VCaP (cell line): ENCODE results near the gene KCNA10.
"Not testable (repeated sequence)": the region's sequence is repeated elsewhere in the genome, so short reads cannot be mapped to it uniquely, and the experiment has no call there.

Source experiments
- H3K27ac ChIP-seq: fragments of 450-650 bp; 2 replicates; pipeline ENCODE4 v1.5.1; 2017
- TF ChIP-seq, protein P1 (sequence below): fragments of 450-650 bp; conservative IDR thresholded peaks from 2 replicates; pipeline ENCODE4 v1.5.1; 2017; ENCODE audit warnings: mild to moderate bottlenecking, moderate library complexity

Gene KCNA10

DNA sequence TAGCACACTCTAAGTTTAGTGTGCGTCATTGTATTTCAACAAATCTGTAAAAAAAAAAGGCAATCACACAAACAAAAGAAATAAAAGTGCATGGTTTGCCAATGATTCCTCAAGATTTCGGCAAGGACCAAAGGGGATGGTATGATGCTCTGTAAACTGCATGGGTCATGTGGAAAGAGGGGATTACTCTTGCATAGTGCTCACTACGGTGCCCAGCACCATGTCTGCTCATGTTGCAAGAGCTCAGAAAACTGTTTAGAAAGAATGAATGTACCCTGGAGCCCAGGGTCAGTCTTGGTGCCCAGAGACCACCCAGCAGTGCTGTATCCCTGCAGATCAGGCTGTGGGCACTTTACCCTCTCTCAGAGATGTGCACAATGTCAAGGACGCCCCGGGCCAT lies 3.6 kb upstream of the KCNA10 start:
- TF ChIP-seq, protein P1, sequence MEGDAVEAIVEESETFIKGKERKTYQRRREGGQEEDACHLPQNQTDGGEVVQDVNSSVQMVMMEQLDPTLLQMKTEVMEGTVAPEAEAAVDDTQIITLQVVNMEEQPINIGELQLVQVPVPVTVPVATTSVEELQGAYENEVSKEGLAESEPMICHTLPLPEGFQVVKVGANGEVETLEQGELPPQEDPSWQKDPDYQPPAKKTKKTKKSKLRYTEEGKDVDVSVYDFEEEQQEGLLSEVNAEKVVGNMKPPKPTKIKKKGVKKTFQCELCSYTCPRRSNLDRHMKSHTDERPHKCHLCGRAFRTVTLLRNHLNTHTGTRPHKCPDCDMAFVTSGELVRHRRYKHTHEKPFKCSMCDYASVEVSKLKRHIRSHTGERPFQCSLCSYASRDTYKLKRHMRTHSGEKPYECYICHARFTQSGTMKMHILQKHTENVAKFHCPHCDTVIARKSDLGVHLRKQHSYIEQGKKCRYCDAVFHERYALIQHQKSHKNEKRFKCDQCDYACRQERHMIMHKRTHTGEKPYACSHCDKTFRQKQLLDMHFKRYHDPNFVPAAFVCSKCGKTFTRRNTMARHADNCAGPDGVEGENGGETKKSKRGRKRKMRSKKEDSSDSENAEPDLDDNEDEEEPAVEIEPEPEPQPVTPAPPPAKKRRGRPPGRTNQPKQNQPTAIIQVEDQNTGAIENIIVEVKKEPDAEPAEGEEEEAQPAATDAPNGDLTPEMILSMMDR: no peak
- no peak overlapping the region for H3K27ac ChIP-seq

DNA sequence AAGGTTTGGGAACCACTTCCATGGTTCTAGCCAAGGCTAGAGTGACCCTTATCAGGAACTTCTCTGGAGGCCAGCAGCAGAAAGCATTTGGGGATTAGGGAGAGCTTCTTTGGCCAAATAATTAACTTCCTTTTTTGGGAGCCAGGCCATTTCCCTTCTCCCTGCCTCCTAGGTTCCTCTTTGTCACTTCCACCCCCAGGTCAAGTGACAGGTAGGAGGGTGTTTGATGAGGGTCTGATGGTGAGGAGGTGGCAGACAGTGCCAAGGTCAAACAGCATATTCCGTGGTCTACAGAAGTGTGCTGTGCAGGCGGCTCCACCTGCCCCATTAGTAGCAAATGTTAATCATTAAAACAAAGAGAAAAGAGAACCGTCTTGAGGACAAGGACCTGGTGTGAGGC lies 1.9 kb upstream of the KCNA10 start:
- H3K27ac ChIP-seq: no peak overlapping the region
- TF ChIP-seq, protein P1: no peak

DNA sequence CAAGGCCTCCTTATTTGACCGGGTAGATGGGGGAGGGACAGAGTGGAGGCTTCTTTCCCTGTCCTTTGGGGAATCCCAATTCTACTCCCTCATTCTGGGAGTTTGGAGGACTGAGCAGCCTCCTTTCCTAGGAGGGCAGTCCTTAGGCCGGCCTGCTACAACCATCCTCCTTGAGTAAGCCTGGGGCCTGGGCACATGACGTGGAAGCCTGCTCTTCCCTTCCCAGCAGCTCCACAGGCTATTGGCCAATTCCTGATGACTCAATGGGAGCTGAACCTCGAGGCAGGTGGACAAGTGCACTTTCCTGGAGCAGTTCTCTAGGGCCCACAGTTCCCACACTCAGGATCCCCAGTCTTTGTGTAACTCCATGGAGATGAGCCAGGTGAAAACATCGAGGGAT lies 3.1 kb downstream of the KCNA10 start:
- TF ChIP-seq, protein P1: no peak
- no peak overlapping the region for H3K27ac ChIP-seq

DNA sequence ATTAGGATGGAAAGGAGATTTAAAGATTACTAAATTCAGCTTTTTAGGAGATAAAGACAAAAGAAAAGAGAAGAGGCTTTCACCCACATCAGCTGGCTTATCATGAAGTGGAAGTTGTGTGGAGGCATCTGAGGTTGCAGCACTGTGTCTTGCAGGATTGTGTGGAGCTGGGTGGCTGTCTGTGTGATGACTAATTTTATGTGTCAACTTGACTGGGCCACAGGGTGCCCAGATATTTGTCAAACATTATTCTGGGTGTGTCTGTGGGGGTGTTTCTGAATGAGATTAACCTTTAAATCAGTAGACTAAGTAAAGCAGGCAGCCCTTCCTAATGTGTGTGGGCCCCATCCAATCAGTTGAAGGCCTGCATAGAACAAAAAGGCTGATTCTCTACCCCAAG lies 3.9 kb downstream of the KCNA10 start:
- H3K27ac ChIP-seq: no peak overlapping the region
- TF ChIP-seq, protein P1: no peak

DNA sequence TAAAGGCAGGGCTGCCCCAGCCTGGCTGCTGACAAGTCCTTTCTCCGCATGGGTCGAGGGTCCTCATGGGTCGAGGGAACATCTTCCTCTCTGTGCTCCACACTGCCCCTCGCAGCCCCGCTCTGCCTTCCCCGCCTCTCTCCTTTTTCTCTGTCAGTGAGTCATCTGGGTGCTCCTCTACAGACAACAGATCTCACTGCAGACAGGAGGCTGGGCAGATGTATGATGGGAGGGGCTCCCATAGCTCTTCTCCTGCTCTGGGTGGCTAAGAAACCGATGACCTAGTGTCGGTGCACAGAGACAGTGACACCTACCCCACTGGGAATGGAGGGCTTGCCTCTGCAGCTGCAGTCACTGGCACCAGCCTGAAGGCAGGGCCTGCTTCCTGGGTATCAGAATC lies 5.5 kb downstream of the KCNA10 start:
- TF ChIP-seq, protein P1: no peak
- no peak overlapping the region for H3K27ac ChIP-seq

DNA sequence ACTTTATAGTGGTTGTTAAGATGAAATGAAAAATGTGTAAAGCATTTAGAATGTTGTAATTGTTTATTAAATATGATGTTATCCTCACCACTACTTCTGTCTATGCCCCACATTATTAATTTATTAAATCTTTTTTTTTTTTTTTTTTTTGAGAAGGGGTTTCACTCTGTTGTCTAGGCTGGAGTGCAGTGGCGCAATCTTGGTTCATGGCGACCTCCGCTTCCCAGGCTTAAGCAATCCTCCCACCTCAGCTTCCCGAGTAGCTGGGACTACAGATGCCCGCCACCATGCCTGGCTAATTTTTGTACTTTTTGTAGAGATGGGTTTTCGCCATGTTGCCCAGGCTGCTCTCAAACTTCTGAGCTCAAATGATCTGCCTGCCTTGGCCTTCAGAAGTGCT lies 7.5 kb downstream of the KCNA10 start:
- no peak overlapping the region for H3K27ac ChIP-seq
- TF ChIP-seq, protein P1: no peak

DNA sequence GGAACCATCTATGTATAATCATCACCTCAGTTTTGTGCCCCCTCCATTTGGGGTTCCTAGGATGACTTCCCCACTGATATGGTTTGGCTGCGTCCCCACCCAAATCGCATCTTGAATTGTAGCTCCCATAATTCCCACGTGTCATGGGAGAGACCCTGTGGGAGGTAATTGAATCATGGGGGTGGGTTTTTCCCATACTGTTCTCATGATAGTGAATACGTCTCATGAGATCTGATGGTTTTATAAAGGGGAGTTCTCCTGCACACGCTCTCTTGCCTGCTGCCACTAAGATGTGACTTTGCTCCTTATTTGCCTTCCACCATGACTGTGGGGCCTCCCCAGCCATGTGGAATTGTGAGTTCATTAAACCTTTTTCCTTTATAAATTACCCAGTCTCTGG lies 8.1 kb downstream of the KCNA10 start:
- H3K27ac ChIP-seq: not testable (repeated sequence)

DNA sequence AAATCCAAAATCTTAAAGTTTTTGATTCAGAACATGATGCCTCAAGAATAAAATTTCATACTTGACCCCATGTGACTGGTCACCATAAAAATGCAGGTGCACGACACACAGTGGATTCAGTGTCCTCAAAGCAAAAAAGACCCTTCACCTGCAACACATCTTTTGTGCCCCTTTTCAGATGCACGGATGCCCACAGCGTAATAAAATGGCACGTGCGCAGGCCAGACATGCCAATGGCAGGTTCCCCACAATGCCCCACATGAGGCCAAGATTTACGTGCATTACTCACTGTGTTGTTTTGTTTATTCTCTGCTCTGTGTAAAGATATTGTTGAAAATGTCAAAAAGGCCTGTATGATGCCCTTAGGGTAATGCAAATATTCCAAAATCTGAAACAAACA lies 9.3 kb downstream of the KCNA10 start:
- TF ChIP-seq, protein P1: no peak
- no peak overlapping the region for H3K27ac ChIP-seq
